Measurements from ENCODE around the gene ZNF536. TPM values are rescaled to one million over a fixed set of nuclear protein-coding genes. Genes with fewer than 3 reads are reported as not detected.
"Not testable (repeated sequence)": the region's sequence is repeated elsewhere in the genome, so short reads cannot be mapped to it uniquely, and the experiment has no call there.

ZNF536 gene
- total RNA-seq, 1 experiment from 2014 or later, result not detected

GRCh38 chr19:30444686-30445232, 72.6 kb downstream of the ZNF536 start:
- ChIA-PET POLR2A (no interaction called here), CTCF (no interaction called here)
- H3K4me1 ChIP-seq, result no peaks in the 10 kb centered on the region
- H3K4me3 ChIP-seq (ENCODE audit: low read depth, low read length), result no peak overlapping the region
- no peaks in the 10 kb centered on the region for H3K9me3 Mint-ChIP-seq (ENCODE audit: unreplicated experiment)
- DNase-seq, result no peak
- intact Hi-C loops (cut with micrococcal nuclease; ENCODE audit: unreplicated experiment), result no loop called here
- no peaks in the 10 kb centered on the region for H3K9me3 ChIP-seq
- no peak for TF ChIP-seq CTCF (IDR thresholded peaks at IDR 0.05; ENCODE audit: insufficient read depth in 1 of 2, low read depth in 1 of 2, low read length in 1 of 2, severe bottlenecking in 1 of 2, unreplicated experiment in 1 of 2)
- no peaks in the 10 kb centered on the region for H3K4me1 Mint-ChIP-seq (ENCODE audit: low read depth, unreplicated experiment)
- BruUV-seq (replicated peaks), result no TSS peak
- no peaks in the 10 kb centered on the region for H3K36me3 Mint-ChIP-seq (ENCODE audit: insufficient read depth, unreplicated experiment)
- H3K4me3 Mint-ChIP-seq (ENCODE audit: unreplicated experiment), result no peak overlapping the region
- H3K27me3 ChIP-seq (replicated peaks; ENCODE audit: control insufficient read depth, insufficient read depth, low read length), result no peaks in the 10 kb centered on the region
- no peak overlapping the region for H3K27ac Mint-ChIP-seq (ENCODE audit: unreplicated experiment)
- no peaks in the 10 kb centered on the region for H3K36me3 ChIP-seq (ENCODE audit: control insufficient read depth, insufficient read depth, low read length)
- peaks cover 28% of the 10 kb centered on the region for H3K27me3 Mint-ChIP-seq (ENCODE audit: insufficient read depth, unreplicated experiment)

GRCh38 chr19:30445385-30445784, 73.2 kb downstream of the ZNF536 start:
- Mint-ChIP-seq H3K4me1 (ENCODE audit: low read depth, unreplicated experiment) (no peaks in the 10 kb centered on the region), H3K27me3 (ENCODE audit: insufficient read depth, unreplicated experiment) (peaks cover 27% of the 10 kb centered on the region), H3K9me3 (ENCODE audit: unreplicated experiment) (no peaks in the 10 kb centered on the region), H3K4me3 (ENCODE audit: unreplicated experiment) (no peak overlapping the region), H3K36me3 (ENCODE audit: insufficient read depth, unreplicated experiment) (no peaks in the 10 kb centered on the region), H3K27ac (ENCODE audit: unreplicated experiment) (no peak overlapping the region)
- Histone ChIP-seq H3K27me3 (replicated peaks; ENCODE audit: control insufficient read depth, insufficient read depth, low read length) (no peaks in the 10 kb centered on the region), H3K9me3 (no peaks in the 10 kb centered on the region), H3K4me3 (ENCODE audit: low read depth, low read length) (no peak overlapping the region), H3K4me1 (no peaks in the 10 kb centered on the region), H3K36me3 (ENCODE audit: control insufficient read depth, insufficient read depth, low read length) (no peaks in the 10 kb centered on the region)
- intact Hi-C loops (cut with micrococcal nuclease; ENCODE audit: unreplicated experiment), result no loop called here
- ChIA-PET POLR2A (no interaction called here), CTCF (no interaction called here)
- no peak for TF ChIP-seq CTCF (IDR thresholded peaks at IDR 0.05; ENCODE audit: insufficient read depth in 1 of 2, low read depth in 1 of 2, low read length in 1 of 2, severe bottlenecking in 1 of 2, unreplicated experiment in 1 of 2)
- no TSS peak for BruUV-seq (replicated peaks)
- no peak for DNase-seq

GRCh38 chr19:30446120-30446519, 73.9 kb downstream of the ZNF536 start:
- H3K4me1 ChIP-seq; DNase-seq; H3K9me3 ChIP-seq; H3K27ac Mint-ChIP-seq (ENCODE audit: unreplicated experiment); H3K36me3 Mint-ChIP-seq (ENCODE audit: insufficient read depth, unreplicated experiment); POLR2A ChIA-PET; CTCF ChIA-PET; BruUV-seq (replicated peaks); H3K36me3 ChIP-seq (ENCODE audit: control insufficient read depth, insufficient read depth, low read length); H3K9me3 Mint-ChIP-seq (ENCODE audit: unreplicated experiment); H3K4me3 ChIP-seq (ENCODE audit: low read depth, low read length); H3K4me3 Mint-ChIP-seq (ENCODE audit: unreplicated experiment); H3K4me1 Mint-ChIP-seq (ENCODE audit: low read depth, unreplicated experiment); H3K27me3 ChIP-seq (replicated peaks; ENCODE audit: control insufficient read depth, insufficient read depth, low read length); intact Hi-C loops (cut with micrococcal nuclease; ENCODE audit: unreplicated experiment): not testable (repeated sequence)
- H3K27me3 Mint-ChIP-seq (ENCODE audit: insufficient read depth, unreplicated experiment), result peaks cover 26% of the 10 kb centered on the region
